NCI-H510A (cell line): ENCODE measurements around the gene SPECC1L.

ENCODE experiments used
- DNase-seq: peaks from one replicate; lab custom pipeline; 2025; lab: John Stamatoyannopoulos, UW

The SPECC1L gene

DNA sequence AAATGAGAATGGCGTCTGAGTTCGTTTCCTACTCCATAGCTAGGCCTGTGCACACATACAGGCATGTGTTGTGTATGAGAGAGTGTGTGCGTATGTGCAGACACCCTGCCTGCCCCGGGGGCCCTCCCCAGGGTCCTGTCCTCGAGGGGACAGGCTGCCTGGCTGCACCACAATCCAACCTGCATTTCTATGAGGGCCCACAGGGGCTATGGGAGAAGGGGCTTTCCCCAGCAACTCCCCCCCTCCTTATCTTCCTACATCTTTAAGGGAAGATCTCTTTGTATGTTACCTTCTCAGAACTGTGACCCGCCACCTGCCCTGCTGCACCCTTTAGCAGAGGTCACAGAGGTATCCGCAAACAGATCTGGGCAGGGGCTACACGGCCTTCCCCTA is 171.7 kb downstream of the SPECC1L start:
- DNase-seq: no peak

DNA sequence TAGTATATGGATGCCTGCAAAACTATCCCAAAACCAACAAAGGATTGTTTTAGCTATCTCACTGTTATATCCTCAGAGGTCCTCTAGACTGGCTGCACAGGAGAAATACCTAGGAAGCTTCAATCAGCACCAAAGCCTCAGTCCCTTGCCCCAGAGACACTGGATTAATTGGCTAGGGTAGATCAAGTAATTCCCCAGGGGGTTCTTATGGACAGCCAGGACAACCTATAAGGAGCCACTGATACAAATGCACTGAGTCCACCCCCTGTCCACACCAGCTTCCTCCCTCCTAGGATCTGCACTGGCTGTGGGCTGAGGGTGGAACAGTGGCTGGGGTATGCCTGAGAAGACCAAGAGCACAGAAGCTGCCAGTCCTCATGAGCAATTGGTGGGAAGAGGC is 173.0 kb downstream of the SPECC1L start:
- no peak for DNase-seq

DNA sequence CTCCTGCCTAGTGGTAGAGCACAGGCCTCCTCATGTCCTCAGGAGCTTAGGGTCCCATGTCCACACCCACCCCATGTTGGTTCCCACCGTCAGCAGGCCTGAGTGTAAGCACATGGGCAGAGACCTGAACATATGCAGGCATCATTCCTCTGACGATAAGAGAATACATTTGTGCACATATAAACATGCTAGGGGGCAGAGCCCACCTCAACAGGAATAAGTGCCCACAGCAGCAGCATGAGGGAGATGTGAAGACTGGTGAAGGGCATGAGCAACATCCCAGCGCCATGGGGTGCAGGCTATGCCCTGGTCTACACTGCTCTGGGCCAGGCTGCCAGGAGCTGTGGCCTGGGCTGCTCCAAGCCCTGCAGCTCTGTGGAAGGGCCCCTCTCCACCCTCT is 173.6 kb downstream of the SPECC1L start:
- no peak for DNase-seq

DNA sequence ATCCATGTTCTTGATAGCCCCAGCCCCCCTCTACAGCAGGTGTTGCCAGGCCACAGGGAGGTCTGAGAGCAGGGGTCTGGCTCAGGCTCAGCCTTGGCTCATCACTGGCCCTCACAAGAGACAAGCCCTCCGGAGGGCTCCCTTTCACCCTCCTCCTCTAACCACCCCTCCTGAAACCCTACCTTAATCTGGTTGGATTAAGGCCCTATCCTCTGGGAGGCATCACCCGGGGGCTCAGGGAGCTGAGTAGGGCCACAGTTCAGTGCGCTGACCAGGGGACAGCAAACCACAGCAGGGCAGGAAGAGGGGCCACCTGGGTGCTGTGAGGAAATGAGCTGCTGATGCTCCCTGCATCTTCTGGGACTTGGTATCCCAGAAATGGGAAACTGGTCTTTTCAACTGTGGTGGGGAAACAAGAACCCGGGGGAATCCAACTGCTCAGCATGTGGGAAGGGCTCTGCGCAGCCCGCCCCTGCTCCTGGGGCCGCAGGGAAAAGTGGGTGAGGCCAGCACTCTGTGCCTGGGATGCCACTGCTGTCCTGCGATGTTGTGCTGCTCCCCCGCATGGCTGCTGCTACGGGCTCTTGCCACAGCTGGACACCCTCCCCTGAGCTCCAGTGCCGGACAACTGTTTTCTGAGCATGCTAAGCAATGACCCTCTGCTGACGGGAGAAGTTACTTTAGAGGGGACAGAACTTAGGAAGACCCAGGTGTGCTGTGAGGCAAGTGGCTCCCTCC is 174.3 kb downstream of the SPECC1L start:
- no peak for DNase-seq

DNA sequence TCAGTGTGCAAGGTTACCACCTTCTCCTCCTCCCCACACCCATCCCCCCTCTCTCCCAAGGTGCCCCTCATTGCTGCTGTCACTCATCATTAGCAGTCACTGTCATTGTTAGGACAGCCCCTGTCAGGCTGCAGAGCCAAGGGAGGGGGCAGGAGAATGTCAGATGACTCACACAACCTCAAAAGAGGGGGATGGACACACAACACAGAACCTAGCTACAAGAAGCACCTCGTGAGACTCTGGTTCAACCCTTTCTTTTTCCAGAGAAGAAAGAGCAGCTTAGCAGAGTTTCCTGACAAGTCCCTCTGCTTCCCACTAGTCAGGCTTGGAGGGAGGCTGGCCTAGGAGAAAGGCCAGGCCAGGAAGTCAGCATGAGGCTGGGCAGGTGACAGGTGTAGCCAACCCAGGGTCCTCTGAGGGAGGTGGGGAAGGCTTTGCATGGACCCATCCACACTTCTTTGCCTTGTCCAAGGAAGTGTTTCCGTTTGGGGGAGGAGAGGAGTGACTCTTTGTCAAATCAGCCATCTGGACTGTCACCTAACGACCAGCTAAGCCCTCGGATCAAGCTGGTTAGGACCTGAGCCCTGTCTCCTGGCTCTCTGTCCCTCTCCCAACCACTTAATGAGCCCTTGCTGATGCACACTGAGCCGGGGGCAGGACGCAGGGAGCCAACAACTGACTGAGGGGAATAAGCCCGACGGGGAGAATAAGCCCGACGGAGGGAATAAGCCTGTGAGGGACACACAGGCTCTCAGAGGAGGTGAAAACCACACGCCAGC is 175.0 kb downstream of the SPECC1L start:
- DNase-seq: no peak

DNA sequence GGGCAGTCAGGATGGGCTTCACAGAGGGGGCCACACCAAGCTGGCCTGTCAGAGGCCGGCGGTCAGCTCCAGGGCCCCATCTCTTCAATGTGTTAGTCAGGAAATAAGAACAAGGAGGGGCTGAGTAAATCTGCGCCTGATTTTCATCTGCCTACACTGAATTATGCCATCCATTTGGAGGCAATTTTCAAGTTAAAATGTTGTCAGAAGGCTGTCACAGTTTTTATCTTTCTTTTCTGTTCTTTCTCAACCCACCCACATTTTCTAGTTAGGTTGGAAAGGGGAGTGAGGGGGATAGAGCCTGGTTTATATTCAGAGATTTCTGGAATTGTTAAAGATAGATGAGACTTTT is 175.6 kb downstream of the SPECC1L start:
- no peak for DNase-seq

DNA sequence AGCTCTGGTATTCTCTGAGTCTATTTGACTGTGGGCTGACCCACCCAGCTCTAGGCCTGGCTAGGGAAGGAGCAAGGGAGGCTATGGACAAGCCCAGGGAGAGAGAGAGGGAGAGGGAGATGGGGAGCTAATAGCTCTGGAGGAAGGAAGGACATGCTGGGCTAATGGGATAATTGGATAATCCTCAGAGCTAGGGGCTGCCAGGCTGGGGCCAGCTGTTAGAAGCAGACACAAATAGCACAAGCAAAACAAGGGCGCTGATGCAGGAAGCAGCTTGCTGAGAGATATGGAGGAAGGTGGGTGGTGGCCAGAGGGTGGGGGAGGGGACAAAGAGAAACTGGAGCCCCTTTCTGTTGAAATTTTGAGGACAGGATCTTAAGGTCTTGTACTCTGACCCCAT is 180.0 kb downstream of the SPECC1L start:
- no peak for DNase-seq

DNA sequence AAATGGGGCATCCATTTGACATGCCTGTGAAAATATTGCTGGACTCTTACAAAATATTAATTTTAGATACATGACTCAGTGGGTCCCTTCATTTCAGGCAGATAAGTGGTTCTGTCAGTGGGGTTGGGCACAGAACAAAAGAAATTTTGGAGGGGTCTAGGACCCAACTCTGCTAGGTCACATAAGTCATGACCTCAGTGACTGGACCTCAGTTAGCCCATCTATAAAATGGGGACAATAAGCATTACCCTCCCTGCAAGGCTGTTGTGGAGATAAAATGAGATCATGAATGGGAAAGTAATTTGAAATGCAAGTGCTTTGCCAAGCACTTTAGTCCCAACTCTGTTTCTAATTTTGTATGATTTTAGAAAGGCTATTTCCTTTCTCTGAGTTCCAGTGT is 180.5 kb downstream of the SPECC1L start:
- no peak for DNase-seq

DNA sequence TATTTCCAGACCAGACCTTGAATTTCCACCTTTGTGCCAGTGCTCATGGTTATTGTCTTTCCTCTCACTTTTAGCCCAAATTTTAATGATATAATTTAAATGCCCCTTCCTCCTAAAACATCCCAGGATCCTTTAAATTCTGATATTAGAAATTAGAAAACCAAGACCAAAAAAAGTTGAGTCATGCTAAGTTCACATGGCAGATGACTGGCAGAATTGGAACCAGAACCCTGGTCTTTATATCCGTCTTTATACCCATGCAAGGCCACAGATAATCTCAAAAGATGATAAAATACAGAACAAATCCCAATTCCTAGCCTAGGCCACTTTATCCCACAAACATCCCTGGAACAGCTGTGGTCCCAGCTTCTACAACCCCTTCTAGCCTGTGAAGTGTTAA is 183.2 kb downstream of the SPECC1L start:
- no peak for DNase-seq

DNA sequence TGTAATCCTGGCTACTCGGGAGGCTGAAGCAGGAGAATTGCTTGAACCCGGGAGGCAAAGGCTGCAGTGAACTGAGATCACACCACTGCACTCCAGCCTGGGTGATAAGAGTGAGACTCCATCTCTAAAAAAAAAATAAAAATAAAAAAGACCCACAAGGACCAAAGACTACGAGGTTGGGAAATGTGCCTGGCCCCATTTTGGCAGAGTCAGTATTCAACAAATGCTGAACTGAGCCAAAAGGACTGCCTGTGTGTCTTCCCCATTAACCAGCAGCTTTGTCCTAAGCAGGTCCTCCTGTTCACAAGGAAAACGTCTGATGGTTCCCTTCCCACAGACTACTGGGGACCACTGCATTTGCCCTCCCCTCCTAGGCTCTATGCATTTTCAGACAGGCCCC is 184.4 kb downstream of the SPECC1L start:
- no peak for DNase-seq

DNA sequence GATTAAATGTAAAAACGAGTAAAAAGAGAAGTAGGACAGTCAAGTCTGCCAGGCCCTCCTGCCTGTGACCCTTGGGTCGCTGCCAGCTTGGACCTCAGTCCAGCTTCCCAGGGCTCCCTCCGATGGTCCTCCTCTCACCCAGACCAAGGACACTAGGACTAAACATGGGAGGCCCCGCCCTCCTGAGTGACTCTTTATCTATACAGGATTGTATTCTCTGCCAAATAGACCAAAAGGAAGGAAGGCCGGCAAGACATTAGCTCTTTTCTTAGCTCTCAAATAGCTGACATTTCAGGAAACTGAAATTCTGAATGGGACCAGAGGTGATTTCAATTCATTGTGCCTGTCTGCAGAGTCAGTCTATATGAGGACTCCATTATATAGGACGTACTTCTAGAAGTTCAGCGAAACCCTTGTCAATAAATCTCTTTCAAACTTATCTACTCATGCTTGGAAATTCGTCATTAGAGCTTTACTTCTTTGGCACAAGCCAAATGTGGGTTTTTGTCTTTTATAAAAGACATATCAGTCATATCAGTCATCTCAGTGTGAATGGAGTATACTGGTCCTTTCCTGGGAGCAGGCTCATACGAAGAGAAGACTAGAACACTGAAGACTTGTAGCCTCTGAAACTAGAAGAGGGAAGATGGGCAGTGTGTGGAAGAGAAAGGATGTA is 185.3 kb downstream of the SPECC1L start:
- no peak for DNase-seq

DNA sequence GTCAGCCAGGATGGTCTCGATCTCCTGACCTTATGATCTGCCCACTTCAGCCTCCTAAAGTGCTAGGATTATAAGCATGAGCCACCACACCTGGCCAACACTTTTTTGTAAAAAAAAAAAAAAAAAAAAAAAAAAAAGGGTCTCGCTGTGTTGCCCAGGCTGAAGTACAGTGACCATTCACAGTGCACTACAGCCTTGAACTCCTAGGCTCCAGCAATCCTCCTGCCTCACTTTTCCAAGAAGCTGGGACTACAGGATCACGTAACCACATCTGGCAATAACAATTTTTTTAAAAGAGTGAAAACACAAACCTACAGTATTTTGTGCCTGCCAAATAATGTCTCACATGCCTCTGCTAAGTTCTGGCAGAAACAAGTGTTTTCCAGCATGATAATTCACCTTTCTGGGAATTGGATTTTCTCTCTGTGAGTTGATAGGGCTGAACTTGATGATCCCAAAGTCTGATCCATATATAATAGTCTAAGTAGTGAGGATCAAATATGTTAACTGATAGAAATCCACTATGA is 187.3 kb downstream of the SPECC1L start:
- DNase-seq: no peak

DNA sequence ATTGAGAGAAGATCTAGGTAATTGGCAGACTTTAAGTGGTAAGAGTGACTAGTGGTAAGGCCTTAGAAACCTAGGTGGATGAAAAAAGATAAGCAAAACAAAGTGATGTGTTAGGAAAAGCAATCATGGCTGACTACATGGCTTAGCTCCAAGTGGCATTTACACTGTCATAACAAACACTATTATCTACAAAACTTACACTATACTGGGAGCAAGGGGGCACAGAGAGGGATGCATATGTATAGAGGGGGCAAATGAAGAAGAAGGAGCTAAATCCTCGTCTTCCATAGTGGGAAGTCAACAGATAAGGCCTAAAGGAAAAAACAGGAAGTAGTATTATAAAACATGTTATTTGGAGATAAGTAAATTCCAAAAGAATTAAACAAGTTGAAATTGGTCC is 189.3 kb downstream of the SPECC1L start:
- DNase-seq: no peak

DNA sequence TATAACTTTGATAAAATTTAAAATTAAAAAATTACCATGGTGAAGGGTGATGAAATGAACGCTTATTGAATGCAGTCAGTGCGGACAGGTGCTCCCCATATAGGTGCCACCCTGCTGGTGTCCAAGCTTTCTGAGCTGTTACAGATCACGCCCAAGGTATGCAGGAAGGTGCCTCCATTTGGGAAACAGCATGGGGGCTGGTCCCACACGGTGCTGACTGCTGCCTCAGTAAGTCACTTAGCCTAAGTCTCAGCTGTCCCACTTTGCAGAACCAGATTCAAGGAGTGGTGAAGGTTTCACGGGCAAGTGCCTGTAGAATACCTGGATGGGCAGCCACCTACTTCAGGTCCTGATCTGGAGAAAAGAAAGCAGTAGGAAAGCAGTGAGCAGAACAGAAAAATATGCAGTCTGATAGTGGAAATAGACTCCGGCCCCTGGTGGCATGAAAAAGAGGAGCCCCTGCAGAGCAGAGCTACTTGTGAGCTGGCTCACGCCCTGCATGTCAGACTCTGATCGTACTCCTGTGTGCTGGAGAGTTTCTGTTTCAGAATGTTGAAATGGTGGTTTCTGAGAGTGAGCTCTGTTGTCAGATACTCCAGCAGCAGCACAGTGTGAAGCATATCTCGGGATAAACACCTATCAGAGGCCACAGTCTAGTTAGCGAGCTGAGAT is 189.9 kb downstream of the SPECC1L start:
- DNase-seq: no peak

DNA sequence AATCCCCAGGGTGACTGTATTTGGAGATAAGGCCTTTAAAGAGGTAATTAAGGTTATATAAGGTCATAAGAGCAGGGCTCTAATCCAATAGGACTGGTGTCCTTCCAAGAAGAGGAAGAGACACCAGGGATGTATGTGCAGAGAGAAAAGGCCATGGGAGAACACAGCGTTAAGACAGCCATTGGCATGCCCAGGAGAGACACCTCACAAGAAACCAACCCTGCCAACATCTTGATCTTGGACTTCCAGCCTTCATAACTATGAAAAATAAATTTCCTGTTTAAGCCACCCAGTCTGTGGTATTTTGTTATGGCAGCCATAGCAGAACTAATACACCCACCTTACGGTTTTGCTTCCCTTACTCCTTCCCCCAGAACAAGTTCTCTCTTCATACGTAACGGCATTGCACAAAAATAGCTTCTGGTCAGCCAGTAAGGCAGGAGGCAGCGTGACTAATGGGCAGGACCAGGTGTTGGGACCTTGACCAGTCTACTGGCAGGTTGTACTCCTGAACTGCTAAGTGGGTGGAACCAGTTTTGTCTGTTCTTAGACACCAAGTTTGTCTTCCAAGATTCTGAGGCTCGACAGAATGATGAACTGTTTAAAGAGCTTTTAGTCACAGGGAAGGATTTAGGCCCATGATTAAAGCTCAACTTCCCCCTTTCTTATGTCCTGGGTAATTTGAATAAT is 192.6 kb downstream of the SPECC1L start:
- DNase-seq: no peak

DNA sequence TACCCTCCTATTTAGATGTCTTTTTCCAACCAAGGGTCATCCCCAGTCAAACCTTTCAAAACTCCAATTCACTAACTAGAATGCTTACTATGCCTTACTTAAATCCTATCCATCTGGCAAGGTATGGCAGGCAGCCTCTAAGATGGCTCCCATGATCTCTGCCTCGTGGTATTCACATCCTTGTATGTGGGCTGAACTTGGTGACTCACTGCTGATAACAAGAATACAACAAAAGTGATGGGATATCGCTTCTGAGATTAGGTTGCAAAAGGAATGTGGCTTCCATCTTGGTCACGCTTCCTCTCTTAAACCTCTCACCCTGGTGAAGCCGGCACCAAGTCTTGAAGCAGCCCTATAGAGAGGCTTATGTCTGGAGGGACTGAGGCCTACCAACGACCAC is 194.9 kb downstream of the SPECC1L start:
- DNase-seq: no peak

DNA sequence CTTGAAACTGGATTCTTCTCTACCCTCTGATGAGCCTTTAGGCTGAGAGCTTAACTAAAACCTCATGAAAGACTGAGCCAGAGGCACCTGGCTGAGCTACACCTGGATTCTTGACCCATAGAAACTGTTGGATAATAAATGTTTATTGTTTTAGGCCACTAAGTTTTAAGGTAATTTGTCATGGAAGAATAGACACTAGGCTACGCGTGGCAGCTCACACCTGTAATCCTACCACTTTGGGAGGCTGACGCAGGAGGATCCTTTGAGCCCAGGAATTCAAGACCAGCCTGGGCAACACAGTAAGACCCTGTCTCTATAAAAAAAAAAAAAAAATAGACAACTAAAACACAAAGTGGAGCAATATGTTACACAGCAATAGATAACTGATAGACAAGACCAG is 195.3 kb downstream of the SPECC1L start:
- DNase-seq: no peak

DNA sequence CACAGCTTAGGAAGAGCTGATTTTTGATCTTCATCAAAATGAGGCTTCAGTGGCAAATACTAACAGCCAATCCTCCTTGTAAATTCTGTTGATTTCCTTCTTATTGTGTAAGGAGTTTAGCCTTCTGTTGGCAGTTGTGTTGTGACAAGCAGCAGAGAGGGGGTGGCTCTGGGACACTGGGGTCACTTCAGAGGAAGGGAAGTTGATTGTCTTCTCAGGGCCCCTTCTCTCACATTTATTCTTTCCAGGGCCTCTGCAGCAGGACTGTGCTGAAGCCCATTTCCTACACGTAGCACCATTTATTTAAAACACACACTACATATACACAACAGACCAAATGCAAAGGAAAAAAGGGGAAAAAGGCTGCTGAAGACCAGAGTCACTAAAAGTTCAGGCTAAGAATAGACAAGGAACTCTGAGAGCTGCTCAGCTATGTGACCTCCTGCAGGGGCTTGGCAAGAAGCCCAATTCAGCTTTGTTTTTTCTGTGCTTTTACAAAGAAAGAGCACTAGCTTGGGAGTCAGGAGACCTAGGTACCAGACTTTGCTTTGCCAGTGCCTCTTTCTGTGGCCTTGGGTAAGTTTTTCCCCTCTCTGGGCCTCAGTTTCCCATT is 196.2 kb downstream of the SPECC1L start:
- no peak for DNase-seq

DNA sequence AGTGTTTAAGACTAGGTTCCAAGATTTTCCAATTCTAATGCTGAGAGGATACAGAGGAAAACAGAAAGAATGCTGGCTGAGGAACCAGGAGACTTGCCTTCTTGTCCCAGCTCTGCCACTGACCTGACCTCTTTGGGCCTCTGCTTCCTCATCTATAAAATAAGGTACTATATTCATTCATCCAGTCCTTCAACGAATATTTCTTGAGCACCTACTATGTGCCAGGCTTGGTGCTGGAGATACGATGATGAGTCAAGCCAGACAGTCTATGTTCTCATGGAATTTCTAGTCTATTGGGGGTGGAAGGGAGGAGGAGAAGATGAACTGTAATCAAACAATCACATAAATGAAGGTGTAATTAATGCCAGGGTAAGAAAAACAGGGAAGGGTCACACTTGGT is 196.7 kb downstream of the SPECC1L start:
- DNase-seq: no peak
